Measurements from ENCODE around the gene DCDC1.

The DCDC1 gene

GRCh38 chr11:31366795-31367194 is 2.7 kb downstream of the DCDC1 start:
- TF ChIP-seq CTCF (conservative IDR thresholded peaks at IDR 0.05; ENCODE audit: low read length) = no peak

GRCh38 chr11:31361743-31362142 is 7.8 kb downstream of the DCDC1 start:
- no peak for TF ChIP-seq CTCF (conservative IDR thresholded peaks at IDR 0.05; ENCODE audit: low read length)
- no peak for DNase-seq (ENCODE audit: low read depth)
- no peak overlapping the region for H3K4me3 ChIP-seq (ENCODE audit: low read length)

More at GRCh38 chr11:31366795-31367194, 2.7 kb downstream of the DCDC1 start:
- no peak overlapping the region for H3K4me3 ChIP-seq (ENCODE audit: low read length)
- DNase-seq (ENCODE audit: low read depth) = no peak

- DNase-seq (ENCODE audit: low read depth) = no peak
- no peak for TF ChIP-seq CTCF (conservative IDR thresholded peaks at IDR 0.05; ENCODE audit: low read length)
- H3K4me3 ChIP-seq (ENCODE audit: low read length) = no peak overlapping the region
Measured at GRCh38 chr11:31355817-31356216, 13.7 kb downstream of the DCDC1 start.

- no peak overlapping the region for H3K4me3 ChIP-seq (ENCODE audit: low read length)
- DNase-seq (ENCODE audit: low read depth) = peak; percentile 22
- no peak for TF ChIP-seq CTCF (conservative IDR thresholded peaks at IDR 0.05; ENCODE audit: low read length)
Measured at GRCh38 chr11:31355131-31355530, 14.4 kb downstream of the DCDC1 start.

- DNase-seq (ENCODE audit: low read depth) = no peak
- no peak overlapping the region for H3K4me3 ChIP-seq (ENCODE audit: low read length)
- no peak for TF ChIP-seq CTCF (conservative IDR thresholded peaks at IDR 0.05; ENCODE audit: low read length)
Measured at GRCh38 chr11:31351168-31351567, 18.4 kb downstream of the DCDC1 start.

- peak; percentile 77 for TF ChIP-seq CTCF (conservative IDR thresholded peaks at IDR 0.05; ENCODE audit: low read length)
- peak; percentile 39 for DNase-seq (ENCODE audit: low read depth)
- no peak overlapping the region for H3K4me3 ChIP-seq (ENCODE audit: low read length)
Measured at GRCh38 chr11:31340903-31341572, 28.5 kb downstream of the DCDC1 start.

- TF ChIP-seq CTCF (conservative IDR thresholded peaks at IDR 0.05; ENCODE audit: low read length) = no peak
- no peak for DNase-seq (ENCODE audit: low read depth)
- no peak overlapping the region for H3K4me3 ChIP-seq (ENCODE audit: low read length)
Measured at GRCh38 chr11:31337806-31338205, 31.7 kb downstream of the DCDC1 start.
